HCT116 (cell line): ENCODE results near the gene POSTN. TPM values are rescaled to one million over a fixed set of nuclear protein-coding genes. Genes with fewer than 3 reads are reported as not detected.

Source experiments
- ATAC-seq: fragments of 200-7000 bp; cut with Tn5 transposase; 2 replicates; pipeline ENCODE4 v1.9.1; 2020; ENCODE audit warnings: mild to moderate bottlenecking, moderate library complexity
- BruUV-seq: library from RNA; stranded (reverse); fragments of 400-500 nt; replicated peaks from 2 replicates; lab custom pipeline; 2021; lab: Mats Ljungman, UMichigan
- CTCF ChIA-PET: fragments of 300-600 bp; sonication (Branson Sonifier 250); formaldehyde crosslinking; loops from one replicate; lab custom pipeline; 2021; ENCODE audit warnings: antibody characterized with exemption; lab: Charles Lee
- POLR2A ChIA-PET: fragments of 300-600, 350-600 bp; sonication (Branson Sonifier 250); formaldehyde crosslinking; loops from one replicate; lab custom pipeline; 2021; ENCODE audit warnings: antibody characterized with exemption; lab: Charles Lee
- RAD21 ChIA-PET, 2 experiments: fragments of 300-600 bp; sonication (Branson Sonifier 250); formaldehyde crosslinking; loops; one replicate each; lab custom pipeline; 2023; ENCODE audit warnings: low total read pairs in 2 of 2; ENCODE audit not compliant: uncharacterized antibody in 2 of 2, unreplicated experiment in 2 of 2, low non-redundant PET in 1 of 2; lab: Charles Lee
- DNase-seq: peaks from one replicate; pipeline ENCODE4 v3.0.0-alpha.2; 2010; ENCODE audit warnings: low read depth, low spot score
- H2AFZ ChIP-seq: fragments of 200-600 bp; shearing (Covaris generic), sonication (generic); 2 replicates; pipeline ENCODE4 v1.6.1; 2017; ENCODE audit warnings: low read depth, mixed run types, mixed read lengths, antibody characterized with exemption, low read length; ENCODE audit not compliant: poor library complexity, severe bottlenecking
- H3K27ac ChIP-seq: 2 replicates; pipeline ENCODE4 v1.5.1; 2012; ENCODE audit warnings: low read depth, low read length
- H3K27me3 ChIP-seq: fragments of 200-600 bp; sonication (generic); 2 replicates; pipeline ENCODE4 v1.6.1; 2016; ENCODE audit warnings: mixed run types, low read length, mixed read lengths; ENCODE audit not compliant: insufficient read depth
- H3K36me3 ChIP-seq, 2 experiments: fragments of 200-500 bp in 1 of 2; fragments of 200-600 bp in 1 of 2; sonication (Bioruptor generic) in 1 of 2; sonication (generic) in 1 of 2; 2 replicates each; pipeline versions ENCODE4 v1.5.1 to v1.6.1; 2014 to 2016; ENCODE audit warnings: low read length in 2 of 2, inconsistent platforms in 1 of 2, mixed read lengths in 1 of 2, mixed run types in 1 of 2; ENCODE audit not compliant: insufficient read depth in 2 of 2, control insufficient read depth in 1 of 2
- H3K4me1 ChIP-seq, 2 experiments: fragments of 200-600 bp in 1 of 2; sonication (generic) in 1 of 2; 2 replicates each; pipeline versions ENCODE4 v1.5.1 to v1.6.1; 2012 to 2017; ENCODE audit warnings: low read length in 2 of 2, inconsistent platforms in 1 of 2, mild to moderate bottlenecking in 1 of 2, mixed read lengths in 1 of 2, mixed run types in 1 of 2, moderate library complexity in 1 of 2; ENCODE audit not compliant: insufficient read depth in 2 of 2, control insufficient read depth in 1 of 2
- H3K4me2 ChIP-seq: fragments of 200-600 bp; sonication (generic); 2 replicates; pipeline ENCODE4 v1.6.1; 2017; ENCODE audit warnings: mixed run types, low read length, mixed read lengths
- H3K4me3 ChIP-seq, 2 experiments: fragments of 200-600 bp in 1 of 2; sonication (generic) in 1 of 2; replicated peaks in 1 of 2; 2 replicates each; pipeline ENCODE4 v1.5.1; 2011 to 2016; ENCODE audit warnings: low read length in 2 of 2, control low read depth in 1 of 2, low read depth in 1 of 2, mild to moderate bottlenecking in 1 of 2, mixed read lengths in 1 of 2, mixed run types in 1 of 2
- H3K79me2 ChIP-seq: fragments of 200-600 bp; sonication (generic); 2 replicates; pipeline ENCODE4 v1.6.1; 2017; ENCODE audit warnings: mild to moderate bottlenecking, mixed run types, low read length, moderate library complexity, mixed read lengths; ENCODE audit not compliant: insufficient read depth
- H3K9ac ChIP-seq: fragments of 200-600 bp; sonication (generic); 2 replicates; pipeline ENCODE4 v1.6.1; 2016; ENCODE audit warnings: low read length, mixed read lengths
- H3K9me2 ChIP-seq: fragments of 200-600 bp; sonication (generic), shearing (Covaris generic); 2 replicates; pipeline ENCODE4 v1.6.1; 2017; ENCODE audit warnings: mixed run types, mild to moderate bottlenecking, moderate library complexity; ENCODE audit not compliant: insufficient read depth
- H3K9me3 ChIP-seq, 2 experiments: fragments of 200-500 bp in 1 of 2; fragments of 200-600 bp in 1 of 2; sonication (Bioruptor generic) in 1 of 2; sonication (generic) in 1 of 2; 2 replicates each; pipeline ENCODE4 v1.6.1; 2014 to 2017; ENCODE audit warnings: low read length in 2 of 2, mixed read lengths in 2 of 2, inconsistent platforms in 1 of 2, low read depth in 1 of 2, mild to moderate bottlenecking in 1 of 2, mixed run types in 1 of 2, moderate library complexity in 1 of 2; ENCODE audit not compliant: control insufficient read depth in 1 of 2, insufficient read depth in 1 of 2
- H4K20me1 ChIP-seq: fragments of 200-600 bp; sonication (generic), shearing (Covaris generic); 2 replicates; pipeline ENCODE4 v1.6.1; 2017; ENCODE audit warnings: mixed run types, mild to moderate bottlenecking, moderate library complexity; ENCODE audit not compliant: insufficient read depth
- CBX3 ChIP-seq: IDR thresholded peaks from 2 replicates; pipeline ENCODE4 v1.6.1; 2012; ENCODE audit warnings: low read depth
- CEBPB ChIP-seq: IDR thresholded peaks from 2 replicates; pipeline ENCODE4 v1.6.1; 2012; ENCODE audit warnings: low read depth
- EGR1 ChIP-seq: IDR thresholded peaks from 2 replicates; pipeline ENCODE4 v1.6.1; 2012; ENCODE audit warnings: low read depth
- EZH2 ChIP-seq: fragments of 200-600 bp; sonication (generic); IDR thresholded peaks from 2 replicates; pipeline ENCODE4 v1.6.1; 2017; ENCODE audit warnings: antibody characterized with exemption, mixed run types
- FOSL1 ChIP-seq: IDR thresholded peaks from 2 replicates; pipeline ENCODE4 v1.6.1; 2012; ENCODE audit warnings: low read depth
- JUND ChIP-seq: IDR thresholded peaks from 2 replicates; pipeline ENCODE4 v1.6.1; 2012
- POLR2AphosphoS5 ChIP-seq: IDR thresholded peaks from 2 replicates; pipeline ENCODE4 v1.6.1; 2011; ENCODE audit warnings: mild to moderate bottlenecking, low read depth, low read length, moderate library complexity
- RAD21 ChIP-seq: IDR thresholded peaks from 2 replicates; pipeline ENCODE4 v1.6.1; 2012; ENCODE audit warnings: low read depth, mild to moderate bottlenecking
- SIN3A ChIP-seq: IDR thresholded peaks from 2 replicates; pipeline ENCODE4 v1.6.1; 2012; ENCODE audit warnings: low read depth
- SP1 ChIP-seq: IDR thresholded peaks from 2 replicates; pipeline ENCODE4 v1.6.1; 2012; ENCODE audit warnings: low read depth
- SRF ChIP-seq: IDR thresholded peaks from 2 replicates; pipeline ENCODE4 v1.6.1; 2012; ENCODE audit warnings: low read depth
- TCF7L2 ChIP-seq: IDR thresholded peaks from 2 replicates; pipeline ENCODE4 v1.7.0; 2011; ENCODE audit warnings: borderline replicate concordance, inconsistent platforms; ENCODE audit not compliant: insufficient read depth, insufficient read length; ENCODE audit errors: extremely low read depth
- YY1 ChIP-seq: IDR thresholded peaks from 2 replicates; pipeline ENCODE4 v1.6.1; 2011; ENCODE audit warnings: low read length, low read depth, moderate library complexity, mild to moderate bottlenecking; ENCODE audit not compliant: insufficient replicate concordance; ENCODE audit errors: extremely low read depth
- ZFX ChIP-seq: fragments of 450-650 bp; IDR thresholded peaks from 2 replicates; pipeline ENCODE4 v1.6.1; 2017
- ZNF274 ChIP-seq: fragments of 200-500 bp; sonication (Bioruptor generic); IDR thresholded peaks from 2 replicates; pipeline ENCODE4 v1.6.1; 2014; ENCODE audit warnings: mild to moderate bottlenecking, low read depth, low read length, inconsistent platforms
- intact Hi-C: fragments of 100-400 bp; cut with micrococcal nuclease; formaldehyde crosslinking; loops from 2 replicates; pipeline ENCODE4 v1.10.0; 2022
- total RNA-seq: library from RNA; stranded (reverse); gene quantifications from one replicate; pipeline ENCODE4 v1.2.1, GENCODE V29; 2021; ENCODE audit not compliant: unreplicated experiment
- TF ChIP-seq, protein P1 (sequence below), 3 experiments: fragments of 200-600 bp in 1 of 3; sonication (generic) in 1 of 3; IDR thresholded peaks in 2 of 3; conservative IDR thresholded peaks in 1 of 3; 2 replicates each; pipeline ENCODE4 v1.5.1; 2012 to 2017; ENCODE audit warnings: low read depth in 2 of 3, low read length in 2 of 3, antibody characterized with exemption in 1 of 3, borderline replicate concordance in 1 of 3, control low read depth in 1 of 3, mild to moderate bottlenecking in 1 of 3, mixed read lengths in 1 of 3, mixed run types in 1 of 3, moderate library complexity in 1 of 3; ENCODE audit not compliant: insufficient read depth in 1 of 3
- TF ChIP-seq, protein P2 (sequence below): IDR thresholded peaks from 2 replicates; pipeline ENCODE4 v1.6.1; 2012; ENCODE audit warnings: low read depth
- TF ChIP-seq, protein P3 (sequence below): IDR thresholded peaks from 2 replicates; pipeline ENCODE4 v1.6.1; 2012

POSTN gene
- total RNA-seq, 1 experiment from 2014 or later, result not detected

DNA sequence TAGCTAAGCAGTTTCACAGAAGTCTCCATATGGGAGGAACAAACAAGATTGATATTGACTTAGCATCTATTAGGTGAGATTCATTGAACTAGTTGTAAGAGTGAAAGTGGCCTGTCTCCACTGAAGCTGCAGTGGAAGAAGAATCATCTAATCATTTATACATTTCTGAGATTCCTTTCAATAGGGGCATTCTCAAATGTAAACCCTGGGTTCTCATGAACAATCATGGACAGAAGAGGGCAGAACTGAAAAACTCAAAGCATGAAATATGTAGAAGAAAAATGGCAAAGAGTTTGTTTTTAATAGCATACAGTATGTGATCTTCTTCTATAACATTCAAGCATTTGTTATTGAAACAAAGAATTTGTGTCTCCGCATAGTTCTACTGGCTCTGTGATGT, 17.6 kb upstream of the POSTN start:
- intact Hi-C loops, result no loop called here
- no peak for ATAC-seq

More for the DNA sequence above, 17.6 kb upstream of the POSTN start:
- TF ChIP-seq CEBPB, result no peak
- TF ChIP-seq FOSL1, result no peak
- no peak for TF ChIP-seq POLR2AphosphoS5
- TF ChIP-seq, protein P1, sequence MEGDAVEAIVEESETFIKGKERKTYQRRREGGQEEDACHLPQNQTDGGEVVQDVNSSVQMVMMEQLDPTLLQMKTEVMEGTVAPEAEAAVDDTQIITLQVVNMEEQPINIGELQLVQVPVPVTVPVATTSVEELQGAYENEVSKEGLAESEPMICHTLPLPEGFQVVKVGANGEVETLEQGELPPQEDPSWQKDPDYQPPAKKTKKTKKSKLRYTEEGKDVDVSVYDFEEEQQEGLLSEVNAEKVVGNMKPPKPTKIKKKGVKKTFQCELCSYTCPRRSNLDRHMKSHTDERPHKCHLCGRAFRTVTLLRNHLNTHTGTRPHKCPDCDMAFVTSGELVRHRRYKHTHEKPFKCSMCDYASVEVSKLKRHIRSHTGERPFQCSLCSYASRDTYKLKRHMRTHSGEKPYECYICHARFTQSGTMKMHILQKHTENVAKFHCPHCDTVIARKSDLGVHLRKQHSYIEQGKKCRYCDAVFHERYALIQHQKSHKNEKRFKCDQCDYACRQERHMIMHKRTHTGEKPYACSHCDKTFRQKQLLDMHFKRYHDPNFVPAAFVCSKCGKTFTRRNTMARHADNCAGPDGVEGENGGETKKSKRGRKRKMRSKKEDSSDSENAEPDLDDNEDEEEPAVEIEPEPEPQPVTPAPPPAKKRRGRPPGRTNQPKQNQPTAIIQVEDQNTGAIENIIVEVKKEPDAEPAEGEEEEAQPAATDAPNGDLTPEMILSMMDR (IDR thresholded peaks at IDR 0.05 in 2 of 3, conservative IDR thresholded peaks at IDR 0.05 in 1 of 3; ENCODE audit: borderline replicate concordance in 1 of 3, insufficient read depth in 1 of 3, low read depth in 2 of 3, low read length in 2 of 3), result no peak
- no peak for TF ChIP-seq RAD21
- TF ChIP-seq TCF7L2, result no peak
- no peak for TF ChIP-seq SP1
- no peak for TF ChIP-seq EZH2
- TF ChIP-seq YY1, result no peak
- TF ChIP-seq JUND, result no peak
- TF ChIP-seq SRF, result no peak
- TF ChIP-seq ZFX, result no peak
- TF ChIP-seq CBX3, result no peak
- TF ChIP-seq, protein P2, sequence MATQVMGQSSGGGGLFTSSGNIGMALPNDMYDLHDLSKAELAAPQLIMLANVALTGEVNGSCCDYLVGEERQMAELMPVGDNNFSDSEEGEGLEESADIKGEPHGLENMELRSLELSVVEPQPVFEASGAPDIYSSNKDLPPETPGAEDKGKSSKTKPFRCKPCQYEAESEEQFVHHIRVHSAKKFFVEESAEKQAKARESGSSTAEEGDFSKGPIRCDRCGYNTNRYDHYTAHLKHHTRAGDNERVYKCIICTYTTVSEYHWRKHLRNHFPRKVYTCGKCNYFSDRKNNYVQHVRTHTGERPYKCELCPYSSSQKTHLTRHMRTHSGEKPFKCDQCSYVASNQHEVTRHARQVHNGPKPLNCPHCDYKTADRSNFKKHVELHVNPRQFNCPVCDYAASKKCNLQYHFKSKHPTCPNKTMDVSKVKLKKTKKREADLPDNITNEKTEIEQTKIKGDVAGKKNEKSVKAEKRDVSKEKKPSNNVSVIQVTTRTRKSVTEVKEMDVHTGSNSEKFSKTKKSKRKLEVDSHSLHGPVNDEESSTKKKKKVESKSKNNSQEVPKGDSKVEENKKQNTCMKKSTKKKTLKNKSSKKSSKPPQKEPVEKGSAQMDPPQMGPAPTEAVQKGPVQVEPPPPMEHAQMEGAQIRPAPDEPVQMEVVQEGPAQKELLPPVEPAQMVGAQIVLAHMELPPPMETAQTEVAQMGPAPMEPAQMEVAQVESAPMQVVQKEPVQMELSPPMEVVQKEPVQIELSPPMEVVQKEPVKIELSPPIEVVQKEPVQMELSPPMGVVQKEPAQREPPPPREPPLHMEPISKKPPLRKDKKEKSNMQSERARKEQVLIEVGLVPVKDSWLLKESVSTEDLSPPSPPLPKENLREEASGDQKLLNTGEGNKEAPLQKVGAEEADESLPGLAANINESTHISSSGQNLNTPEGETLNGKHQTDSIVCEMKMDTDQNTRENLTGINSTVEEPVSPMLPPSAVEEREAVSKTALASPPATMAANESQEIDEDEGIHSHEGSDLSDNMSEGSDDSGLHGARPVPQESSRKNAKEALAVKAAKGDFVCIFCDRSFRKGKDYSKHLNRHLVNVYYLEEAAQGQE, result no peak
- TF ChIP-seq, protein P3, sequence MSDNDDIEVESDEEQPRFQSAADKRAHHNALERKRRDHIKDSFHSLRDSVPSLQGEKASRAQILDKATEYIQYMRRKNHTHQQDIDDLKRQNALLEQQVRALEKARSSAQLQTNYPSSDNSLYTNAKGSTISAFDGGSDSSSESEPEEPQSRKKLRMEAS, result no peak
- no peak for TF ChIP-seq ZNF274
- no peak for TF ChIP-seq EGR1
- no peak for TF ChIP-seq SIN3A
- BruUV-seq, result no TSS peak
- Histone ChIP-seq H3K9ac (no peak overlapping the region), H3K27ac (no peak overlapping the region), H3K9me3 (peaks cover 4 to 18% of the 10 kb centered on the region in 2 experiments; a peak in 2 of 4 replicates), H3K9me2 (no peaks in the 10 kb centered on the region), H3K27me3 (no peaks in the 10 kb centered on the region), H2AFZ (no peak overlapping the region), H3K79me2 (no peaks in the 10 kb centered on the region), H3K4me1 (no peaks in the 10 kb centered on the region), H3K4me3 (no peak overlapping the region), H3K36me3 (no peaks in the 10 kb centered on the region), H4K20me1 (no peaks in the 10 kb centered on the region), H3K4me2 (no peak overlapping the region)
- no peak for DNase-seq
- RAD21 ChIA-PET, result no interaction called here
- POLR2A ChIA-PET, result no interaction called here
- CTCF ChIA-PET, result no interaction called here
